Measurements from ENCODE around the gene CLPX.
"Not testable (repeated sequence)": the region's sequence is repeated elsewhere in the genome, so short reads cannot be mapped to it uniquely, and the experiment has no call there.

Gene CLPX

DNA sequence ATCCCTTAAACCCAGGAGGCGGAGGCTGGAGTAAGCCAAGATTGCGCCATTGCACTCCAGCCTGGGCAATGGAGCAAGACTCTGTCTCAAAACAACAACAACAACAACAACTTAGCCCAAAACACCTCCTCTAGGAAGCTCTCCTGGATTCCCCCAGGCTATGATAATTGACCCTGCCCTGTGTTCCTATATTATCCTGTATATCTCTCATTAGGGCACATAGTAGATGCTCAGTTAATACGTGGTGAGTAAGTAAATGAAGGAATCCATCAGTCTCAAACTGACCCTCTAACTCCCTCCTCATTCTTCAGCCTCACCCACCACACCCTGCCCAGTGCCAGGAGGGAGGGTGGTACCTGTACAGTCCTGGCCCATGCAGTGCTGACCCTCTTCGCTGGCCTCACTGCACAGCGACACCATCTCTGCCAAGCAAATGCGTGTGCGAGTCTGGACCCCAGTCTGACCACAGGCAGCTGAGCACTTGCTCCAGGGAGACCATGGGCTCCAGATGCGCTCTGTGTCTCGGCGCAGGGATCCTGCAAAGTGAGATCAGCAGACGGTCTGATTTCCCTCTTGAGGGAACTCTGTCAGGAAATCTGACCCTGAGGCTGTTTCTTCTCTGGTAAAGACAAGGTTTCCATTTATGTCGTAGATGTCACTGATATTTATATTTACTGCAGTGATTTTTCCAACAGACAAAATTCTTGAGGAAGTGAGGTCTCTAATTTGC, 20.0 kb upstream of the CLPX start:
- no peak for FAIRE-seq

- no peak for FAIRE-seq
Measured at GRCh38 chr15:65204236-65204930, 19.2 kb upstream of the CLPX start.

- FAIRE-seq, result no peak
Measured at GRCh38 chr15:65201918-65202317, 16.8 kb upstream of the CLPX start.

- FAIRE-seq, result no peak
Measured at GRCh38 chr15:65198571-65198970, 13.4 kb upstream of the CLPX start.

DNA sequence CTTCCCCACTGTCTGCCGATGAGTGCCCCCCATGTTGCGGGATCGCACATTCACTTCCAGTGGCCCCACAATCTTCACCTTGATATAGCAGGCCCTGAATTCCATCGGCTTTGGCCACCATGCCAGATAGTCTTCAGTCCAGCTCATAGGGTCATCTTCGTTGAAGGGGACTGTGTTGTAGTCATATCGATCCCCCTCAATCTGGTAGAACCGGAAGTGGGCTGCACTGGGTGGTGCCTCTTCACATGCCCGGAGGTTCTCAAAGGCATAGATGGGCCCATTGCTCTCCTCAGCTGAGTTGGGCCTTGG, 12.1 kb upstream of the CLPX start:
- no peak for FAIRE-seq

- no peak for FAIRE-seq
Measured at GRCh38 chr15:65196637-65197336, 11.6 kb upstream of the CLPX start.

GRCh38 chr15:65195548-65195923, 10.4 kb upstream of the CLPX start:
- no peak for FAIRE-seq

- no peak for FAIRE-seq
Measured at GRCh38 chr15:65194826-65195547, 9.8 kb upstream of the CLPX start.

- FAIRE-seq, result no peak
Measured at GRCh38 chr15:65192016-65192415, 6.9 kb upstream of the CLPX start.

GRCh38 chr15:65189102-65189740, 4.1 kb upstream of the CLPX start:
- FAIRE-seq, result peak; percentile 9

DNA sequence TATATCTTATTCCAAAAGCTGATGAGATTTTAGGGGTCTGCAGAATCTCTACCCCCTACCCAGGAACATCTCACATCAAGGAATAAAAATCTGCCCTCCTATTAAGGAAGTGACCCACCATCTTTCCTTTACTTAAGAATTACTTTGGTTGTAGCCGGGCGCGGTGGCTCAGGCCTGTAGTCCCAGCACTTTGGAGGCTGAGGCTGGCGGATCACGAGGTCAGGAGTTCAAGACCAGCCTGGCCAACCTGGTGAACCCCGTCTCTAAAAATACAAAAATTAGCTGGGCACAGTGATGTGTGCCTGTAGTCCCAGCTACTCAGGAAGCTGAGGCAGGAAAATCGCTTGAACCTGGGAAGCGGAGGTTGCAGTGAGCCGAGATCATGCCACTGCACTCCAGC, 3.3 kb upstream of the CLPX start:
- FAIRE-seq, result not testable (repeated sequence)

DNA sequence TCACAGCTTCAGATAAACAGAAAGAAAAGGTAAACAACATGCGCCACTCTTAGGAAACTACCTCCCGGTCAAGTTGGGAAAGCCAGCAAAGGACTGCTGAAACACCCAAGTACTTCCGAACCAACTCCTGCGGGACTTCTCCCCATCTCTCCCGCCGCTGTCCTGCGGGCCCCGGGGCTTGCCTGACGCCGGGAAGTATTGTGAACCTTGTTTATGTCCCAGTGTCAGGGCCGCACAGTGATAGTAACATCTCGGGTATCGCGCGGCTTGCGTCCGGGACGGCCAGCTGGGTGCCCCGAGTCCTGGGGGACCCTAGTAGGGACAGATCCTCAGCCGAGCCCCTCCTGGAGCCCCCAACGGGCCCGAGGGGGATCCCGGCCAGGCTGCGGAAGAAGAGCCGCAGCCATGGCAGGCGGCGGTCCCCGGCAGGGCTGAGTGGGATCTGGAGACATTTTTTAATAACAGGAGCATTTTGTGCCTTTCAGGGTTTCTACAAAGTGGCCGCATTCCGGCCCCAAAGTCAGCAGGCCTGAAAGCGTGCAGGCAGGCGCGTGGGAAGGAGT, 756 bp downstream of the CLPX start:
- no peak for FAIRE-seq

GRCh38 chr15:65183865-65184159, 1.3 kb downstream of the CLPX start:
- FAIRE-seq, result no peak

GRCh38 chr15:65182538-65182937, 2.6 kb downstream of the CLPX start:
- FAIRE-seq, result no peak

GRCh38 chr15:65181582-65182353, 3.4 kb downstream of the CLPX start:
- not testable (repeated sequence) for FAIRE-seq

- FAIRE-seq, result no peak
Measured at GRCh38 chr15:65180167-65180566, 5.0 kb downstream of the CLPX start.

- no peak for FAIRE-seq
Measured at GRCh38 chr15:65177901-65178300, 7.2 kb downstream of the CLPX start.

DNA sequence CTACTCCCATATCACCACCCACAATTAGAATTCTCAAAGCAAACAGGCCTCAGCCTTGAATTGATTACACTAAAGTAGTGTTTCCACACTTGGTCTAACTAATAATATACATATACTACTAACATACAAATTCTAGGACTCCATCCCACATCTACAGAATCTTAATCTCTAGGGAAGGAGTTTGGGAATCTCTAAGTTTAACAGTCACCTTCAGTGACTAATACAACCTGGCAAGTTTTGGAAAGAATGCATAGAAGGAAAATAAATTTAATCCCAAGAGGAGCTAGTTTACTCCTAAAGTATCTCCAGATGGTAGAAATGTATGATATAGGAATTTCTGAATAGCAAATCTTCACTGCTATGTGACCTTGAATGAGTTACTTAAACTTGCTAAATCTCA, 9.1 kb downstream of the CLPX start:
- no peak for FAIRE-seq

GRCh38 chr15:65175511-65175910, 9.6 kb downstream of the CLPX start:
- no peak for FAIRE-seq

- no peak for FAIRE-seq
Measured at GRCh38 chr15:65174509-65174908, 10.6 kb downstream of the CLPX start.

- FAIRE-seq, result no peak
Measured at GRCh38 chr15:65172531-65172930, 12.6 kb downstream of the CLPX start.

GRCh38 chr15:65171428-65171827, 13.7 kb downstream of the CLPX start:
- no peak for FAIRE-seq
